Measurements from ENCODE around the gene NTHL1.
"Not testable (repeated sequence)": the region's sequence is repeated elsewhere in the genome, so short reads cannot be mapped to it uniquely, and the experiment has no call there.

The NTHL1 gene

DNA sequence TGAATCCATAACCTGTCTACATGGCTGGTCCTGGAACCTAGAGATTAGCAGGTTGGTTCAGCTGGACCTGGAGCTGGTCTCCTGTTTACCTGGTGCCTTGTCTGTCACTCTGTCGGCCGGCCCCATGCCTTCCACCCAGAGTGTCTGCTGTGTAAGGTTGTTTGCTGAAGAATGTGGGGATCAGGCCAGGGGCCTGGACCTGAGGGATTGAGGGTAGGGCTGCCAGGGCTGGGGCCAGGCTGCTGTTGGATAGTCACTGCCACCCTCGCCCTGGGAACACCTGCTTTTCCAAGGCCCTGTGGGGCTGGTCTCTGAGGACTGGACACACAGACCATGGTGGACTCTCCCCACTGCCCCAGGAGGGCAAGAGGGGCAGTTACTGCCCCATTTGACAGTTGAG is 19.5 kb downstream of the NTHL1 start:
- DNase-seq (ENCODE audit: low spot score) = no peak

DNA sequence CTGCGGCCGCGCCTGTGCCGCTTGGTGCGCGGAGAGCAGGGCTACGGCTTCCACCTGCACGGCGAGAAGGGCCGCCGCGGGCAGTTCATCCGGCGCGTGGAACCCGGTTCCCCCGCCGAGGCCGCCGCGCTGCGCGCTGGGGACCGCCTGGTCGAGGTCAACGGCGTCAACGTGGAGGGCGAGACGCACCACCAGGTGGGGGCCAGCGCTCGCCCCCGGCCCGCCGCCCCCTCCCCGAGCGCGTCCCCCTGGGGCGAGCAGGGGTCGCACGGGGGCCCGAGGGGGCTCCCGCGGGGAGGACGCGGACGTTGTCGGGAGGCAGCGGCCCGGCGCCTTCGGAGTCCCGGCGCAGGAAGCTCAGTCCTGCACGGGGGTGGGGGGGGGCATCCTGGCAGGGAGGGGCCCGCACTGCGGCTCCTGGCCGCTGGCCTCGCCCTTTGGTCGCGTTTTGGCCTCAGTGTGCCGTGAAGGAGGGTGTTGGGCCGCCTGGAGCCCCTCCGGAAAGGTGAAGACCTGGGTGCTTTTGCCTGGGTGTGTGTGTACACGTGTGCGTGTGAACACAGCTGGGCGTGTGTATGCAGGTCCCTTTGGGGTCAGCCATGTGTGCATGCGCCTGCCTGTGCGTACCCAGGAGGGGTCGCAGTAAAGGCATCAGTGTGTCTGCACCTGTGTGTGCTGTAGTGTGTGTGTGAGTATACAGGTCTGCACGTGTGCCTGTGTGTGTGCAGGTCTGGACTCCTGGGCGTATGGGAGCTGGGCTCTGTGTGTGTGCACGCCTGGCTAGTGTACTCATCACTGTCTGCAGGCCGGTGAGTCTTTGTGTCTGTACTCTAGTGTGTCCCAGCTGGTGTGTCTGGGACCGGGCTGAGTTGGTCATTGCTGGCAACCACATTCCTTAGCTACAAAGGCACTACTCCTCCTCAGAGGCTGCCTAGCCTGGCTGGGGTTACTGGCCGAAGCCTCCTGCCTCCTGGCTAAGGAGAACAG is 20.3 kb downstream of the NTHL1 start:
- peak; percentile 73 for DNase-seq (ENCODE audit: low spot score)

DNA sequence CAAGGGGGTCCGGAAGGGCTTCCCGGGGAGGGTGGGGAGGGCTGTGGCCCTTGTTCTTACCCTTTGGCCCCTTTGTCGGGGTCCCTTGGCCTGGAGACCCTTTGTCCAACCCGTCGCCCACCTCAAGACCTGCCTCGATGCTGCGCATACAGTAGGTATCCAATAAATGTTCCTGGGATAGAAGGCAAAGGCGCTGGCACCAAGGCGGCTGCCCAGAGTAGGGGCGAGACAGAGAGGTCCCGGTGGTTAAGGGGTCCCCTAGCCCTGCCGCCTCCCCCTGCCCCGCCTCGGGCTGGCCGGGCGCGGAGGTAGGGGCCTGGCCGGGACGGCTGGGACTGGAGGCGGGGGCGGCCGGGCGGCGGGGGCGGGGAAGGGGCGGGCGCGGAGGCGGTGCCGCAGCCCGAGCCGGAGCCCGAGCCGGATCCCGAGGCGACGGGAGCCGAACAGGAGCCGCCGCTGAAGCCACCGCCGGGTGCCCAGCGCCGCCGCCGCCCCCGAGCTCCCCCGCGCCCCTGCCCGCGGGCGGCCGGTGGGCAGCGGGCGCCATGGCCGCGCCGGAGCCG is 21.1 kb downstream of the NTHL1 start, which contains the start of gene NHERF2:
TSS of gene NHERF2 (plus strand) at position 442 of the 563 bp plus-strand sequence. CDS start at position 546, 104 bp downstream.
- peak; percentile 82 for DNase-seq (ENCODE audit: low spot score)

GRCh38 chr16:2025878-2026460 is 21.7 kb downstream of the NTHL1 start:
- no peak for DNase-seq (ENCODE audit: low spot score)

GRCh38 chr16:2025251-2025650 is 22.4 kb downstream of the NTHL1 start:
- DNase-seq (ENCODE audit: low spot score) = no peak

DNA sequence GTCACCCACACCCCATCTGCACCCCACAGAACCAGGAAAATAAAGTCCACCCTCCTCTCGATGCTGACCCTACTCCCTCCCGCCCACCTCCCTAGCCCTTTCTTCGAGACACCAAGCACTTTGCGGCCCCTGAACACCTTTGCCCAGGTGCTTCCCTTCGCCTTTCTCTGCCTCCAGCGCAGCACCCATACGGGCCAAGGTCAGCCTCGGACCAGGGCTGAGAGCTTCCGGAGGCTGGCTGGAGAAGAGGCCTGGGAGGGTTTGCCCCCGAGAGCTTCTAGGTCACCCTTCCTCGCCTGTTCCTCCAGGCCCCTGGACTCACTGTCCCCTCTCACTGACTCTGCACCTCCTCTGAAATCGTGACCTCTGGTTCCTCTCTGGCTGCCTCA is 23.6 kb downstream of the NTHL1 start:
- DNase-seq (ENCODE audit: low spot score) = no peak

DNA sequence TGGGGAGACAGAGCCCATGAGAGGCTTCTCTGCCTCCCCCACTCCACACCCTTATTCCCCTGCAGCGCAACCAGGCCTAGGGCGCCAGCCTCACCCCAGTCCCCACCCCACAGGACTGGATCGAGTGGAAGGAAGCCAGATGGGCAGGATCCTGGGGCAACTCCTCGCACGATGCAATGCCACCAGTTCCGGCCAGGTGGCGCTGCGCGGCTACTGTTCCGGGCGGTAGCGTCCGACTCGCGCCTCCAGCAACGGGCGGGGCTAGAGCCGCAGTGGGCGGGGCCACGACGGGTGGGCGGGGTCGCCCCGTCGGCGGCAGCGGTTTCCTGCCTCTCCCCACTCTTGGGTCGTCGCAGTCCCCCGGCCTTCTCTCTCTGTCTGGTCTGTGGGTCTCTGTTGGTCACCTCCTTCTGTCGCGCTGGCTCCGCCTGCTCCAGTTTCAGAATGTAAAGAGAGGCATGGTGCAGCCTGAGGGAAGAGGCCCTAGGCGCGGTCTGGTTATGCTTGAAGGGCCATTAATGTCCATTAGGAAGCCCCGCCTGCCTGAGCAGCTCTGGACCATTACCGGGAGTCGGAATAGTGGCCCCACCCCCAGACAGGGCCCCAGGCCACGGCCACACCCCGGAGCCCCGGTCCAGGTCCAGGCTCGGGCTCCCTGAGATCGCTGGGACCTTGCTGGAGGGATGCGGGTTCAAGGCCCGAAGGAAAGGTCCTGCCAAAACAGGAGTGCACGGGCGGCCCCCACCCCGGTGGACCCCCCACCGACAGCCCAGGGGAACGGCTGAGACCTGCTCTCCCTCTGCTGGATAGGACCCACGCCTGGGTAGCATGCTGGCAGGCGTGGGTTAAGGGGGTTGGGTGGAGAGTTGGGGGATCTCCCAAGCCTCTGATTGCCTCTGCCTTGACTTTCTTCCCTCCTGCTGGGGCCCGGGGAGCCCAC is 24.3 kb downstream of the NTHL1 start:
- peak; percentile 97 for DNase-seq (ENCODE audit: low spot score)

DNA sequence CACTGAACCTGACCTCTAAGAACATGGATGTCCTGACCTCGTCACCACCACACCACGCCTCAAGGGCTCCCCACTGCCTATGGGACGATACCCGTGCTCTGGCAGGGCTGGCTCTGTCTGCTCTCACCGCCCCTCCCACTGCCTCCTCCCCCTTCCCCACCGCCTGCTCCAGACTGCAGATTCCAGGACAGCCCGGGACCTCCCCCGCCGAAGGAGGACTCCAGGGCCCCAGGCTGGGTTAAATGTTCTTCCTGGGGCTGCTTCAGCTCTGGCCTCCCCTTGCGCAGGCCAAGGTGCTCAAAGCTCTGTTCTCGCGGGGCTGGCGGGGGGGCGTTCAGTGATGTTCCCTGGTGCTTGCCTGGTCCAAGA is 24.9 kb downstream of the NTHL1 start:
- DNase-seq (ENCODE audit: low spot score) = peak; percentile 75

DNA sequence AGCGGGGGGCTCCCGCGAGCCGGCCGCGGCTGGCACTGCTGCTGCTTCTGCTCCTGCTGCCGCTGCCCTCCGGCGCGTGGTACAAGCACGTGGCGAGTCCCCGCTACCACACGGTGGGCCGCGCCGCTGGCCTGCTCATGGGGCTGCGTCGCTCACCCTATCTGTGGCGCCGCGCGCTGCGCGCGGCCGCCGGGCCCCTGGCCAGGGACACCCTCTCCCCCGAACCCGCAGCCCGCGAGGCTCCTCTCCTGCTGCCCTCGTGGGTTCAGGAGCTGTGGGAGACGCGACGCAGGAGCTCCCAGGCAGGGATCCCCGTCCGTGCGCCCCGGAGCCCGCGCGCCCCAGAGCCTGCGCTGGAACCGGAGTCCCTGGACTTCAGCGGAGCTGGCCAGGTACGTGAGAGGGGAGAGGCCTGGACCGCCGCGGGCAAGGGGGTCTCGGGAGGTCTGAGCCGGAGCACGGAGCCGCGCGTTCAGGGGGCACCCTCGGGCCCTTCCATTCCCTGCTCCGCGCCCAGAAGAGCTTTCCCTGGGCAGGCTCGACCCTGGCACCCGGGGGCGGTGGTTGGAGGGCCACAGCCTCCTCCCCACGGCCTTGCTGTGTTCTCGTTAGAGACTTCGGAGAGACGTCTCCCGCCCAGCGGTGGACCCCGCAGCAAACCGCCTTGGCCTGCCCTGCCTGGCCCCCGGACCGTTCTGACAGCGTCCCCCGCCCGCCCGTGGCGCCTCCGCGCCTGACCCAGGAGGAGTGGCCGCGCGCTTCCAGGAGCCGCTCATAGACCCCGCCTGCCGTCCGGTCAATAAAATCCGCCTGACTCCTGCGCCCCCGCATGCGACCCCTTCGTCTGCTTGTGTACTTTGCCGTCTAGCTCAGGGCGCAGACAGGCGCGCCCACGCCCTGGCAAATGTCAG is 27.5 kb downstream of the NTHL1 start:
- DNase-seq (ENCODE audit: low spot score) = no peak

GRCh38 chr16:2019518-2019920 is 28.1 kb downstream of the NTHL1 start, which contains the start of gene NPW:
NPW (plus strand) TSS chr16:2019785.
- no peak for DNase-seq (ENCODE audit: low spot score)

- no peak for DNase-seq (ENCODE audit: low spot score)
Measured at GRCh38 chr16:2016407-2016922, 31.2 kb downstream of the NTHL1 start.

DNA sequence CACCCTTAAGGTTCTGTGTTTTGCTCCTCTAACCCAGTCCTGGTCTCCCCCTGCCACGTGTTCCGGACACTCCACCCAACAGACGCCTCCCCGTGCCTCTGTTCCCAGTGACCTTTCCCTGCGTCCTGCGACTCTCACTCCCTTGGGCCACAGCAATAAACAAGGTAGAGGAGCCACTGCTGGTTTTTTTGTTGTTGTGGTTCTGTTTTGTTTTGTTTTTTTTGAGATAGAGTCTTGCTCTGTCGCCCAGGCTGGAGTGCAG is 31.8 kb downstream of the NTHL1 start:
- no peak for DNase-seq (ENCODE audit: low spot score)

GRCh38 chr16:2015117-2015946 is 32.3 kb downstream of the NTHL1 start:
- DNase-seq (ENCODE audit: low spot score) = no peak

GRCh38 chr16:2013527-2013926 is 34.1 kb downstream of the NTHL1 start:
- DNase-seq (ENCODE audit: low spot score) = no peak

DNA sequence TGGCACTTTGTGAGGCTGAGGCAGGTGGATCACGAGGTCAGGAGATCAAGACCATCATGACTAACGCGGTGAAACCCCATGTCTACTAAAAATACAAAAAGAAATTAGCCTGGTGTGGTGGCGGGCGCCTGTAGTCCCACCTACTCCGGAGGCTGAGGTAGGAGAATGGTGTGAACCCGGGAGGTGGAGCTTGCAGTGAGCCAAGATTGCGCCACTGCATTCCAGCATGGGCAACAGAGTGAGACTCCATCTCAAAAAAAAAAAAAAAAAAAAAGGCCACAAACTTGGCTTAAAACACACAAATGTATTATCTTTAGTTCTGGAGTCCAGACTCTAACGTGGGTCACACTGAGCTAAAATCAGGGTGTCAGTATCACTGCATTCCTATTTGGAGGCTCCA is 35.9 kb downstream of the NTHL1 start:
- not testable (repeated sequence) for DNase-seq (ENCODE audit: low spot score)

DNA sequence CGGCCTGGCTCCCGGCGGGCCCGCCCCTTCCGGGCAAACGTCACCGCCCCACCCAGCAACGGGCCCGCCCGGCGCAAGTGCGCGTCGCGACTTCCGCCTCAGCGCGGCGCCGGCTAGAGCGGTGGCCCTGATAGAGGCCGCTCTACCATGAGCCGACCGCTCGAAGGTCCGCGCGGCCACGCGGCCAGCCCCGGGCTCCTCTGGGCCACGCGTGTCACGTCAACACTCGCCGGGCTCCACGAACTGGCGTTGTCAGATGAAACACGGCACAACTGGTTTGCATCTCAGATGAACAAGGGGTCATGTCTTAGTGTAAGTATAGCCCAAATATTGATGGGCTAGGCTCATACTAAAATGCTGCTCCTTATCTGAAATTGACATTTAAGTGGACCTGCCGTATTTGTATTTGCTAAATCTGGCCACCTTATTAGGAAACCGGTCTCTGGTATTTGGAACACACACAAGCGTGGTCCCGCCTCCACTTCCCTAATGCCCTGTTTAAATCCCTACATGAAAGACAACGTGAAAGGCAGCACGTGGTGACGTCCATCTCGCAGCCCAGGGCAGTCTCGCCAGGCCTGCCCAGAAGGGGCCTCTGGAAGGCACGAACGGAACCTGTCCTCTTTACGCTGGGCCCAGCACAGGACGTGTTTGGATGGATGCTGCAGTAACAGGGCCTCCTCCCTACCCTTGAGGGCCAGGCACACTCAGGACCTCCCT is 37.7 kb downstream of the NTHL1 start, which contains the start of gene ZNF598:
TSS of gene ZNF598 (minus strand) at position 31 of the 720 bp plus-strand sequence.
- peak; percentile 96 for DNase-seq (ENCODE audit: low spot score)

DNA sequence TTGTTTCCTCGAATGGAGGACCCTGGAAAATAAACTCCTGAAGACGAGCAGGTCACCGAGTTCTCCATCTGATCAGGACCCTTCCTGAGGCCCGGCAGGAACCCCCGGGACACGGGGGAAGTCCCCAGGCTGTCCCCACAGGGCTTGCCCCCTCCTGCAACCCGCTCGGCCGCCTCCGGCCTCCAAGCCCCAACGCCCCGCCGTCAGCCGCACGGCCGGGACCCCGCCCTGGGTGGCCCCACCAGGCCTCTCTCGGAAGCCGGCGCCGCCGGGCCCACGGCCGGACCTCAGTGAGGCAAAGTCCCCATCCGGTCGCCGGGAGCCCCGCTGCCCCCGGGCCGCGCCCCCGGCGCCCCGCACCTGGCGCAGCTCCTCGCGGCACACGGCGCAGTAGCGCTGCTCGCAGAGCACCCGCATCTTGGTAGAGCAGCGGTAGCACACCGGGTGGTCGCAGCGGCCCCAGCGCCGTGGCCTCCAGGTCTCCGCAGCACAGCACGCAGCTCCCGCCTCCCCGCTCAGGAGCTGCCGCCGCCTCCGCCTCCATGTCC is 38.4 kb downstream of the NTHL1 start:
- DNase-seq (ENCODE audit: low spot score) = no peak

DNA sequence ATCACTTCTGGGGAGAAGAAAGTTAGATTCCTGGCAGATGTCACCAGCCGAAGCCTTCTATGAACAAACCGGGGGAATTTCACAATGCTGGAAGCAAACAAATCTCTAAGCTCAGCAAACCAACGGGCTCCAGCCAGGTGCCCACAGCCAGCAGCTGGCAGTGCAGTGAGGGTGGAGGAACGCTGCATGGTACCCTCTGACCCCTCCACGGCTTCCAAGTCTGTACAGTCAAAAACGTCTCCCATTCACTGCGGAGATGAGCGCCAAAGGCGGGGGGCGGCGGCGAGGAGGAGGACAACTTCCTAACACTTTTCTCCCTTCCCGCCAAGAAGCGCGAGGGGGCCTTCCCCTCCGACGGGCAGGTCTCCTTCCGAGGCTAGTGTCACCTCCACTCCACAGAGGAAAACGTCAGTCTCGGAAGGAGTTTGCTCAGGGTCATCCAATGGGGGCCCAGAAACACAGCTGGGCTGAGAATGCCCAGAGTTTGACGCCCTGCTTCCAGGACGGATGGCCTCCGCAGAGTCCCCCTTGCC is 38.9 kb downstream of the NTHL1 start:
- peak; percentile 77 for DNase-seq (ENCODE audit: low spot score)
